Measurements from ENCODE around the gene PTGER1. TPM values are rescaled to one million over a fixed set of nuclear protein-coding genes. Genes with fewer than 3 reads are reported as not detected.
"Not testable (repeated sequence)": the region's sequence is repeated elsewhere in the genome, so short reads cannot be mapped to it uniquely, and the experiment has no call there.

The PTGER1 gene
- total RNA-seq, 3 donors from 2014 or later (not counting 1 experiment from before 2014, with no cell fraction given) = 0.35 to 0.73 TPM; not detected in 1

- no peaks in the 10 kb centered on the region for H3K9me3 ChIP-seq (ENCODE audit: control insufficient read depth, insufficient read depth, low read length)
- Mint-ChIP-seq H3K4me3 (no peak overlapping the region), H3K27ac (peak overlapping the region in 1 of 2 donors; percentile 22), H3K4me1 (peaks cover 8 to 13% of the 10 kb centered on the region in 2 donors), H3K36me3 (no peaks in the 10 kb centered on the region), H3K27me3 (ENCODE audit: low read depth in 2 of 2) (peaks cover 0 to 3% of the 10 kb centered on the region in 2 donors), H3K9me3 (no peaks in the 10 kb centered on the region)
- H3K36me3 ChIP-seq (ENCODE audit: control insufficient read depth, insufficient read depth, low read length) = peaks cover 70% of the 10 kb centered on the region
- H3K27me3 ChIP-seq (ENCODE audit: control insufficient read depth, insufficient read depth, low read length) = no peaks in the 10 kb centered on the region
- WGBS (ENCODE audit: insufficient coverage) = 86% methylated on average over 9 of the region's 9 CpGs
- TF ChIP-seq, protein P1, sequence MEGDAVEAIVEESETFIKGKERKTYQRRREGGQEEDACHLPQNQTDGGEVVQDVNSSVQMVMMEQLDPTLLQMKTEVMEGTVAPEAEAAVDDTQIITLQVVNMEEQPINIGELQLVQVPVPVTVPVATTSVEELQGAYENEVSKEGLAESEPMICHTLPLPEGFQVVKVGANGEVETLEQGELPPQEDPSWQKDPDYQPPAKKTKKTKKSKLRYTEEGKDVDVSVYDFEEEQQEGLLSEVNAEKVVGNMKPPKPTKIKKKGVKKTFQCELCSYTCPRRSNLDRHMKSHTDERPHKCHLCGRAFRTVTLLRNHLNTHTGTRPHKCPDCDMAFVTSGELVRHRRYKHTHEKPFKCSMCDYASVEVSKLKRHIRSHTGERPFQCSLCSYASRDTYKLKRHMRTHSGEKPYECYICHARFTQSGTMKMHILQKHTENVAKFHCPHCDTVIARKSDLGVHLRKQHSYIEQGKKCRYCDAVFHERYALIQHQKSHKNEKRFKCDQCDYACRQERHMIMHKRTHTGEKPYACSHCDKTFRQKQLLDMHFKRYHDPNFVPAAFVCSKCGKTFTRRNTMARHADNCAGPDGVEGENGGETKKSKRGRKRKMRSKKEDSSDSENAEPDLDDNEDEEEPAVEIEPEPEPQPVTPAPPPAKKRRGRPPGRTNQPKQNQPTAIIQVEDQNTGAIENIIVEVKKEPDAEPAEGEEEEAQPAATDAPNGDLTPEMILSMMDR (IDR thresholded peaks at IDR 0.05) = no peak
- no peak overlapping the region for H3K27ac ChIP-seq (ENCODE audit: low read length)
- DNase-seq (no peak), ATAC-seq (no peak)
- no peak overlapping the region for H3K4me3 ChIP-seq (ENCODE audit: low read length)
- peaks cover 13% of the 10 kb centered on the region for H3K4me1 ChIP-seq (ENCODE audit: control insufficient read depth, insufficient read depth, low read length)
- intact Hi-C loops (cut with micrococcal nuclease) = no loop called here
Observed at GRCh38 chr19:14467816-14468215, 7.3 kb downstream of the PTGER1 start.

DNA sequence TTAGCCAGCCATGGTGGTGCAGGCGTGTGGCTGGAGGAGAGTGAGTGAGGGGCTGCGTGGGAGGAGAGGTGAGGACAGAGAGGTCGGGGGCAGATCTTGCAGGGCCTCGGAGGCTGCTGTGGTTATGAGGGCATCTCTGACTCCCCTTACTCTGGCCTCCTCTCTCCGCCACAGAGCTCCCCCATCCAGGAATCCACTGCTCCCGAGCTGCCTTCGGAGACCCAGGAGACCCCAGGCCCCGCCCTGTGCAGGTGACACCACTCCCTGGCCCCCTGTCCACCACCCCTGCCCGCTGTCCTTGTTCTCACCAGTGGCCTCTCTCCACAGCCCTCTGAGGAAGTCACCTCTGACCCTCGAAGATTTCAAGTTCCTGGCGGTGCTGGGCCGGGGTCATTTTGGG is 7.8 kb downstream of the PTGER1 start:
- Mint-ChIP-seq H3K9me3 (no peaks in the 10 kb centered on the region), H3K4me3 (no peak overlapping the region), H3K36me3 (no peaks in the 10 kb centered on the region), H3K4me1 (peaks cover 4 to 9% of the 10 kb centered on the region in 2 donors), H3K27me3 (ENCODE audit: low read depth in 2 of 2) (no peaks in the 10 kb centered on the region), H3K27ac (peak overlapping the region in 1 of 2 donors; percentile 22)
- WGBS (ENCODE audit: insufficient coverage) = 92% methylated on average over 11 of the region's 12 CpGs
- TF ChIP-seq, protein P1 (IDR thresholded peaks at IDR 0.05) = no peak
- no peak for DNase-seq
- Histone ChIP-seq H3K27me3 (ENCODE audit: control insufficient read depth, insufficient read depth, low read length) (no peaks in the 10 kb centered on the region), H3K36me3 (ENCODE audit: control insufficient read depth, insufficient read depth, low read length) (peaks cover 74% of the 10 kb centered on the region), H3K27ac (ENCODE audit: low read length) (no peak overlapping the region), H3K9me3 (ENCODE audit: control insufficient read depth, insufficient read depth, low read length) (no peaks in the 10 kb centered on the region), H3K4me1 (ENCODE audit: control insufficient read depth, insufficient read depth, low read length) (peaks cover 9% of the 10 kb centered on the region), H3K4me3 (ENCODE audit: low read length) (no peak overlapping the region)
- intact Hi-C loops (cut with micrococcal nuclease) = no loop called here
- ATAC-seq = no peak

DNA sequence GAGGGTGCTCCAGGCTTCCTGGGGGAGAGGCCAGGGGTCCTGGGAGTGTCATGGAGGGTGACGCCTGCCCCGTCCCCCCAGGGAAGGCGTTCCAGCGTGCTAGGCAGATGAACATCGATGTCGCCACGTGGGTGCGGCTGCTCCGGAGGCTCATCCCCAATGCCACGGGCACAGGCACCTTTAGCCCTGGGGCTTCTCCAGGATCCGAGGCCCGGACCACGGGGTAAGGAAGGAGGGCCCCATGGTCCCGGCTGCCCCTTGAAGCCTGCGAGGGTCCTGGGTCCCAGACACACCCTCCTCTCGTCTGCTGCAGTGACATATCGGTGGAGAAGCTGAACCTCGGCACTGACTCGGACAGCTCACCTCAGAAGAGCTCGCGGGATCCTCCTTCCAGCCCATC is 11.4 kb downstream of the PTGER1 start:
- WGBS (ENCODE audit: insufficient coverage) = 97% methylated on average over 21 of the region's 21 CpGs
- no peaks in the 10 kb centered on the region for H3K9me3 Mint-ChIP-seq
- Histone ChIP-seq H3K27ac (ENCODE audit: low read length) (no peak overlapping the region), H3K27me3 (ENCODE audit: control insufficient read depth, insufficient read depth, low read length) (no peaks in the 10 kb centered on the region), H3K4me3 (ENCODE audit: low read length) (no peak overlapping the region), H3K4me1 (ENCODE audit: control insufficient read depth, insufficient read depth, low read length) (peaks cover 19% of the 10 kb centered on the region), H3K9me3 (ENCODE audit: control insufficient read depth, insufficient read depth, low read length) (no peaks in the 10 kb centered on the region), H3K36me3 (ENCODE audit: control insufficient read depth, insufficient read depth, low read length) (peaks cover 72% of the 10 kb centered on the region)
- no peaks in the 10 kb centered on the region for H3K27me3 Mint-ChIP-seq (ENCODE audit: low read depth in 2 of 2)
- no peak overlapping the region for H3K4me3 Mint-ChIP-seq
- H3K27ac Mint-ChIP-seq = peak overlapping the region in 1 of 2 donors; percentile 35
- no peaks in the 10 kb centered on the region for H3K36me3 Mint-ChIP-seq
- TF ChIP-seq, protein P1 (IDR thresholded peaks at IDR 0.05) = no peak
- intact Hi-C loops (cut with micrococcal nuclease) = no loop called here
- ATAC-seq = no peak
- DNase-seq = no peak
- H3K4me1 Mint-ChIP-seq = peaks cover 23 to 24% of the 10 kb centered on the region in 2 donors

- peaks cover 28% of the 10 kb centered on the region for H3K4me1 ChIP-seq (ENCODE audit: control insufficient read depth, insufficient read depth, low read length)
Observed at GRCh38 chr19:14462401-14462800, 12.8 kb downstream of the PTGER1 start.

More at GRCh38 chr19:14462401-14462800, 12.8 kb downstream of the PTGER1 start:
- H3K36me3 Mint-ChIP-seq; H3K27me3 ChIP-seq (ENCODE audit: control insufficient read depth, insufficient read depth, low read length); H3K27ac ChIP-seq (ENCODE audit: low read length); H3K9me3 Mint-ChIP-seq; H3K27me3 Mint-ChIP-seq (ENCODE audit: low read depth in 2 of 2); ATAC-seq; H3K4me3 Mint-ChIP-seq; intact Hi-C loops (cut with micrococcal nuclease); H3K9me3 ChIP-seq (ENCODE audit: control insufficient read depth, insufficient read depth, low read length); DNase-seq; H3K27ac Mint-ChIP-seq; H3K4me3 ChIP-seq (ENCODE audit: low read length): not testable (repeated sequence)
- H3K4me1 Mint-ChIP-seq = peaks cover 29 to 31% of the 10 kb centered on the region in 2 donors
- WGBS (ENCODE audit: insufficient coverage) = 87% methylated on average over 5 of the region's 7 CpGs
- H3K36me3 ChIP-seq (ENCODE audit: control insufficient read depth, insufficient read depth, low read length) = peaks cover 72% of the 10 kb centered on the region

Data from natural killer cell (primary cell).